Natural killer cell (primary cell): Measurements from ENCODE around the gene PMIS2. TPM values are rescaled to one million over a fixed set of nuclear protein-coding genes. Genes with fewer than 3 reads are reported as not detected.

Source experiments
- ATAC-seq, 3 donors: fragments of 150-1000 bp in 2 of 3; fragments of 200-7000 bp in 1 of 3; cut with Tn5 transposase; 1 replicate in 1 of 3; 2 replicates in 2 of 3; pipeline ENCODE4 v1.10.0; 2021; ENCODE audit warnings: mild to moderate bottlenecking in 2 of 3, moderate library complexity in 2 of 3
- DNase-seq, 2 donors: peaks; one replicate each; pipeline versions ENCODE4 v3.0.0 to v3.0.0-alpha.2; 2013 to 2021; ENCODE audit warnings: mixed read lengths in 1 of 2
- H3K27ac ChIP-seq: one replicate; pipeline ENCODE4 v1.5.1; 2013; ENCODE audit warnings: mild to moderate bottlenecking, low read length
- H3K27me3 ChIP-seq: one replicate; pipeline ENCODE4 v1.6.1; 2013; ENCODE audit warnings: low read length; ENCODE audit not compliant: control insufficient read depth, insufficient read depth
- H3K36me3 ChIP-seq: one replicate; pipeline ENCODE4 v1.6.1; 2013; ENCODE audit warnings: low read length; ENCODE audit not compliant: control insufficient read depth, insufficient read depth
- H3K4me1 ChIP-seq: one replicate; pipeline ENCODE4 v1.6.1; 2013; ENCODE audit warnings: low read length; ENCODE audit not compliant: control insufficient read depth, insufficient read depth
- H3K4me3 ChIP-seq: one replicate; pipeline ENCODE4 v1.5.1; 2013; ENCODE audit warnings: low read length
- H3K9me3 ChIP-seq: one replicate; pipeline ENCODE4 v1.6.1; 2013; ENCODE audit warnings: low read length; ENCODE audit not compliant: control insufficient read depth, insufficient read depth
- H3K27ac Mint-ChIP-seq, 2 donors: one replicate each; pipeline ENCODE4 v1.8.0; 2022; ENCODE audit warnings: mild to moderate bottlenecking in 2 of 2, mixed read lengths in 2 of 2, moderate library complexity in 1 of 2
- H3K27me3 Mint-ChIP-seq, 2 donors: one replicate each; pipeline ENCODE4 v1.8.0; 2022; ENCODE audit warnings: low read depth in 2 of 2, mixed read lengths in 2 of 2
- H3K36me3 Mint-ChIP-seq: one replicate; pipeline ENCODE4 v1.8.0; 2022; ENCODE audit warnings: mixed read lengths
- H3K4me1 Mint-ChIP-seq, 2 donors: one replicate each; pipeline ENCODE4 v1.8.0; 2022; ENCODE audit warnings: mixed read lengths in 2 of 2
- H3K4me3 Mint-ChIP-seq: one replicate; pipeline ENCODE4 v1.8.0; 2022; ENCODE audit warnings: mild to moderate bottlenecking, moderate library complexity, mixed read lengths
- H3K9me3 Mint-ChIP-seq, 2 donors: one replicate each; pipeline ENCODE4 v1.8.0; 2022; ENCODE audit warnings: mixed read lengths in 2 of 2
- CTCF ChIP-seq: fragments of 200-600 bp; IDR thresholded peaks from one replicate; pipeline ENCODE4 v1.8.0; 2022; ENCODE audit warnings: antibody characterized with exemption
- WGBS: methylation state at CpG from one replicate; pipeline ENCODE4 v1.1.7; 2013; ENCODE audit warnings: missing lambda C conversion rate; ENCODE audit not compliant: insufficient coverage; 5-methylcytosine and 5-hydroxymethylcytosine counted together
- intact Hi-C: fragments of 100-400 bp; cut with micrococcal nuclease; formaldehyde crosslinking; loops from one replicate; pipeline ENCODE4 v1.14.2; 2022
- total RNA-seq, 4 donors: library from RNA; stranded (reverse); fragments of 120-200 nt in 1 of 4; gene quantifications; one replicate each; pipeline versions ENCODE4 v1.2.3 to v1.2.4, GENCODE V29; 2013 to 2022

PMIS2 gene
- total RNA-seq, 3 donors from 2014 or later (not counting 1 experiment from before 2014, with no cell fraction given), result not detected

GRCh38 chr19:35571406-35571965, 14.5 kb upstream of the PMIS2 start:
- H3K4me3 ChIP-seq, result no peak overlapping the region
- ATAC-seq (no peak), DNase-seq (no peak)
- WGBS, result 90% methylated on average over 1 of the region's 1 CpG
- Mint-ChIP-seq H3K27me3 (peaks cover 9 to 20% of the 10 kb centered on the region in 2 donors), H3K4me1 (no peaks in the 10 kb centered on the region), H3K4me3 (no peak overlapping the region), H3K36me3 (peaks cover 13% of the 10 kb centered on the region), H3K27ac (no peak overlapping the region), H3K9me3 (peaks cover 4 to 11% of the 10 kb centered on the region in 2 donors)
- H3K4me1 ChIP-seq, result no peaks in the 10 kb centered on the region
- no peak overlapping the region for H3K27ac ChIP-seq
- intact Hi-C loops, result no loop called here
- no peak for TF ChIP-seq CTCF
- H3K36me3 ChIP-seq, result no peaks in the 10 kb centered on the region
- peaks cover 11% of the 10 kb centered on the region for H3K9me3 ChIP-seq
- H3K27me3 ChIP-seq, result peaks cover 2% of the 10 kb centered on the region

DNA sequence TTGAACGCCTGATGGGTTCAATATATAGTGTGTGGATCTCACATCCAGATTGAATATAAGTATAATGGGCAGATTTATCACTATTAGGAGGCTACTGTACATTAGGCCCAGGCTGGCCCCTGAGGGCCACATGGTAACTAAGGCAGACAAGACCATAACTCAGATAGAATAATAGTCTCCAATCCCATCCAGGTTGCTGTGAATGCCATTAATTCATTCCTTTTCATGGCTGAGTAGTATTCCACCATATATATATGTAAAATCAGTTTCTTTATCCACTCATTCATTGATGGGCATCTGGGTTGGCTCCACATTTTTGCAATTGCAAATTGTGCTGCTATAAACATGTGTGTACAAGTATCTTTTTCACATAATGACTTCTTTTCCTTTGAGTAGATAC, 8.1 kb upstream of the PMIS2 start:
- DNase-seq (no peak), ATAC-seq (no peak)
- Mint-ChIP-seq H3K9me3 (peaks cover 10 to 19% of the 10 kb centered on the region in 2 donors), H3K27me3 (peaks cover 13 to 16% of the 10 kb centered on the region in 2 donors), H3K4me3 (no peak overlapping the region), H3K27ac (no peak overlapping the region), H3K4me1 (no peaks in the 10 kb centered on the region), H3K36me3 (peaks cover 16% of the 10 kb centered on the region)
- H3K27ac ChIP-seq, result no peak overlapping the region
- no peaks in the 10 kb centered on the region for H3K36me3 ChIP-seq
- H3K4me3 ChIP-seq, result no peak overlapping the region
- TF ChIP-seq CTCF, result no peak
- no peaks in the 10 kb centered on the region for H3K4me1 ChIP-seq
- 40% methylated on average over 1 of the region's 1 CpG for WGBS
- H3K9me3 ChIP-seq, result peaks cover 22% of the 10 kb centered on the region
- intact Hi-C loops, result no loop called here
- H3K27me3 ChIP-seq, result no peaks in the 10 kb centered on the region

DNA sequence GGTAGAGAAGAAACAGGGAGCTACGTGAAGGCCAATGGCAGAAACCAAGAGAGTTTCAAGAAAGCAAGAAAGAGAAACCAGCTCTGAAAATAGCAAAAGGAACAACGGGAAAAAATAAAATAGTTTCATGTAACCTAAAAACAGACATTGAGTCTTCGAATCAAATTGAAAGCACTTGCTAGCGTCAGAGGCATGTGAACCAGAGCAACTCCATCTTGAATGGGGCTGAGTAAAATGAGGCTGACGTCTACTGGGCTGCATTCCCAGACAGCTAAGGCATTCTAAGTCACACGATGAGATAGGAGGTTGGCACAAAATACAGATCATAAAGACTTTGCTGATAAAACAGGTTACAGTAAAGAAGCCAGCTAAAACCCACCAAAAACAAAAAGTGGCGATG, 7.3 kb upstream of the PMIS2 start:
- no peak for DNase-seq
- intact Hi-C loops, result no loop called here
- Mint-ChIP-seq H3K27ac (no peak overlapping the region), H3K4me3 (no peak overlapping the region), H3K27me3 (peaks cover 11 to 18% of the 10 kb centered on the region in 2 donors), H3K36me3 (peaks cover 16% of the 10 kb centered on the region), H3K9me3 (peaks cover 10 to 19% of the 10 kb centered on the region in 2 donors), H3K4me1 (no peaks in the 10 kb centered on the region)
- no peak for TF ChIP-seq CTCF
- Histone ChIP-seq H3K27ac (no peak overlapping the region), H3K36me3 (no peaks in the 10 kb centered on the region), H3K4me1 (no peaks in the 10 kb centered on the region), H3K4me3 (no peak overlapping the region), H3K27me3 (no peaks in the 10 kb centered on the region), H3K9me3 (peaks cover 22% of the 10 kb centered on the region)
- WGBS, result 84% methylated on average over 7 of the region's 7 CpGs
- ATAC-seq, result no peak

GRCh38 chr19:35582760-35583159, 3.2 kb upstream of the PMIS2 start:
- ATAC-seq (no peak), DNase-seq (no peak)
- Histone ChIP-seq H3K27ac (no peak overlapping the region), H3K4me3 (no peak overlapping the region), H3K9me3 (no peaks in the 10 kb centered on the region), H3K4me1 (no peaks in the 10 kb centered on the region), H3K36me3 (no peaks in the 10 kb centered on the region), H3K27me3 (no peaks in the 10 kb centered on the region)
- TF ChIP-seq CTCF, result no peak
- intact Hi-C loops, result no loop called here
- 86% methylated on average over 1 of the region's 1 CpG for WGBS
- Mint-ChIP-seq H3K27me3 (peaks cover 21 to 33% of the 10 kb centered on the region in 2 donors), H3K9me3 (peaks cover 0 to 1% of the 10 kb centered on the region in 2 donors), H3K27ac (no peak overlapping the region), H3K4me3 (no peak overlapping the region), H3K4me1 (no peaks in the 10 kb centered on the region), H3K36me3 (no peaks in the 10 kb centered on the region)
